Vagina (tissue), 2 donors: ENCODE measurements around the gene CD22. TPM values are rescaled to one million over a fixed set of nuclear protein-coding genes. Genes with fewer than 3 reads are reported as not detected.
"Not testable (repeated sequence)": the region's sequence is repeated elsewhere in the genome, so short reads cannot be mapped to it uniquely, and the experiment has no call there.

ENCODE experiments used
- DNase-seq, 2 donors: peaks; one replicate each; pipeline ENCODE4 v3.0.0-alpha.2; 2017; ENCODE audit errors: extremely low spot score in 2 of 2
- H3K27ac ChIP-seq: fragments of 200-600 bp; sonication (generic); one replicate; pipeline ENCODE4 v1.5.1; 2019
- H3K27me3 ChIP-seq: fragments of 200-600 bp; sonication (generic); one replicate; pipeline ENCODE4 v1.5.1; 2019
- H3K36me3 ChIP-seq, 2 donors: fragments of 200-600 bp; sonication (generic); one replicate each; pipeline ENCODE4 v1.5.1; 2017 to 2019
- H3K4me1 ChIP-seq: fragments of 200-600 bp; sonication (generic); one replicate; pipeline ENCODE4 v1.5.1; 2019
- H3K4me3 ChIP-seq, 2 donors: fragments of 200-600 bp; sonication (generic); 1 replicate in 1 of 2; 2 replicates in 1 of 2; pipeline ENCODE4 v1.5.1; 2016 to 2019
- H3K9me3 ChIP-seq: fragments of 200-600 bp; sonication (generic); one replicate; pipeline ENCODE4 v1.5.1; 2019
- POLR2A ChIP-seq, 2 donors: fragments of 450-650 bp; IDR thresholded peaks; one replicate each; pipeline ENCODE4 v1.6.1; 2017; ENCODE audit warnings: antibody characterized with exemption in 2 of 2, mild to moderate bottlenecking in 2 of 2, moderate library complexity in 2 of 2
- POLR2AphosphoS5 ChIP-seq, 2 donors: sonication (generic); formaldehyde crosslinking; IDR thresholded peaks; one replicate each; pipeline ENCODE4 v1.9.0; 2017; ENCODE audit warnings: antibody characterized with exemption in 2 of 2, mild to moderate bottlenecking in 2 of 2, low read depth in 1 of 2; ENCODE audit not compliant: insufficient read depth in 1 of 2
- intact Hi-C: fragments of 100-400 bp; cut with DNase I; formaldehyde crosslinking; loops from one replicate; pipeline ENCODE4 v1.15.1; 2023
- total RNA-seq: library from RNA; depleted of rRNA; stranded (reverse); fragments of >200 nt; gene quantifications from one replicate; pipeline ENCODE4 v1.2.3, GENCODE V29; 2016
- TF ChIP-seq, protein P1 (sequence below), 3 experiments: fragments of 450-650 bp in 2 of 3; fragments of 200-600 bp in 1 of 3; sonication (generic) in 1 of 3; IDR thresholded peaks; one replicate each; pipeline ENCODE4 v1.5.1; 2017 to 2019; ENCODE audit warnings: antibody characterized with exemption in 3 of 3, mild to moderate bottlenecking in 2 of 3, moderate library complexity in 2 of 3

Gene CD22
- total RNA-seq, 1 donor from 2014 or later, result 7.6 TPM

DNA sequence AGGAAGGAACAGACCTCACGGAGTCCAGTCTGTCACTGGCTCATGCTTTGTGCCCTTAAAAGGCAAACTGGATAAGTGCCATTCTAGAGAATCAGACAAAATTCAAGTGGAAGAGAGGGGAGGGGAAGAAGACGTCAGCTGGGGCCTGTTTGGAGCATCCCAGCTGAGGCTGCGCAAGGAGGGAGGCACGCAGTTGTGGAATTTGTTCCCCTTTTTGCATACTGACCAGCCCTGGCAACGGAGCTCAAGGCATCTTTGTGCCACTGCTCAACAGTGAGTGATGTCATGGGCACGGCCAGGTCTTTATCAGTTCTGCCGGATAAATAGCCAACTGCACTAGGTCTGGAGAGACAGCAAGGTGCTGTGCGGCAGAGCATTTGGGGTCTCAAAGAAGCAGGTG, 41.7 kb downstream of the CD22 start, which contains the start of gene GPR42:
Gene GPR42 (plus strand): TSS at position 347 of the 400 bp plus-strand sequence. CDS start 292 bp downstream, outside the sequence.
- Histone ChIP-seq H3K4me1 (no peaks in the 10 kb centered on the region), H3K9me3 (no peaks in the 10 kb centered on the region), H3K36me3 (no peaks in the 10 kb centered on the region), H3K4me3 (no peak within 1 kb of the TSS), H3K27ac (no peak within 1 kb of the TSS), H3K27me3 (no peaks in the 10 kb centered on the region)
- TF ChIP-seq POLR2AphosphoS5 (IDR thresholded peaks at IDR 0.05; ENCODE audit: insufficient read depth in 1 of 2, low read depth in 1 of 2) (no peak), POLR2A (IDR thresholded peaks at IDR 0.05) (no peak)
- TF ChIP-seq, protein P1, sequence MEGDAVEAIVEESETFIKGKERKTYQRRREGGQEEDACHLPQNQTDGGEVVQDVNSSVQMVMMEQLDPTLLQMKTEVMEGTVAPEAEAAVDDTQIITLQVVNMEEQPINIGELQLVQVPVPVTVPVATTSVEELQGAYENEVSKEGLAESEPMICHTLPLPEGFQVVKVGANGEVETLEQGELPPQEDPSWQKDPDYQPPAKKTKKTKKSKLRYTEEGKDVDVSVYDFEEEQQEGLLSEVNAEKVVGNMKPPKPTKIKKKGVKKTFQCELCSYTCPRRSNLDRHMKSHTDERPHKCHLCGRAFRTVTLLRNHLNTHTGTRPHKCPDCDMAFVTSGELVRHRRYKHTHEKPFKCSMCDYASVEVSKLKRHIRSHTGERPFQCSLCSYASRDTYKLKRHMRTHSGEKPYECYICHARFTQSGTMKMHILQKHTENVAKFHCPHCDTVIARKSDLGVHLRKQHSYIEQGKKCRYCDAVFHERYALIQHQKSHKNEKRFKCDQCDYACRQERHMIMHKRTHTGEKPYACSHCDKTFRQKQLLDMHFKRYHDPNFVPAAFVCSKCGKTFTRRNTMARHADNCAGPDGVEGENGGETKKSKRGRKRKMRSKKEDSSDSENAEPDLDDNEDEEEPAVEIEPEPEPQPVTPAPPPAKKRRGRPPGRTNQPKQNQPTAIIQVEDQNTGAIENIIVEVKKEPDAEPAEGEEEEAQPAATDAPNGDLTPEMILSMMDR (IDR thresholded peaks at IDR 0.05), result no peak
- DNase-seq, result no peak
- intact Hi-C loops, result no loop called here

DNA sequence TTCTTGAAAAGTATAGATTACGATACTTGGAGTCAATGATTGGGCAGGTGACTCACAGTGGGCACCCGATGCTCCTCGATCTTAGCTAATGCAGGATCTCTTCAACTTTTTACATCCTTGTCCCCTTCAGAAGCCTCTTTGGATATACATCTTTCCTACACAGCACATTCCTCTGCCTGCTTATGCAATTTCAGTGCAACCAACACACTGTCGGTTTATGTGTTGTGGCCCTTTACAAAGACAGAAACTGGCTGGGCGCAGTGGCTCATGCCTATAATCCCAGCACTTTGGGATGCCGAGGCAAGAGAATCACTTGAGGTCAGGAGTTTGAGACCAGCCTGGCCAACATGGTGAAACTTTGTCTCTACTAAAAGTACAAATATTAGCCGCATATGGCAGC, 44.5 kb downstream of the CD22 start:
- TF ChIP-seq POLR2A (IDR thresholded peaks at IDR 0.05) (no peak), POLR2AphosphoS5 (IDR thresholded peaks at IDR 0.05; ENCODE audit: insufficient read depth in 1 of 2, low read depth in 1 of 2) (no peak)
- TF ChIP-seq, protein P1 (IDR thresholded peaks at IDR 0.05), result no peak
- intact Hi-C loops, result no loop called here
- DNase-seq, result no peak
- no peaks in the 10 kb centered on the region for H3K9me3 ChIP-seq
- no peaks in the 10 kb centered on the region for H3K27me3 ChIP-seq
- no peak overlapping the region for H3K4me3 ChIP-seq
- H3K4me1 ChIP-seq, result no peaks in the 10 kb centered on the region
- H3K36me3 ChIP-seq, result no peaks in the 10 kb centered on the region
- H3K27ac ChIP-seq, result no peak overlapping the region

DNA sequence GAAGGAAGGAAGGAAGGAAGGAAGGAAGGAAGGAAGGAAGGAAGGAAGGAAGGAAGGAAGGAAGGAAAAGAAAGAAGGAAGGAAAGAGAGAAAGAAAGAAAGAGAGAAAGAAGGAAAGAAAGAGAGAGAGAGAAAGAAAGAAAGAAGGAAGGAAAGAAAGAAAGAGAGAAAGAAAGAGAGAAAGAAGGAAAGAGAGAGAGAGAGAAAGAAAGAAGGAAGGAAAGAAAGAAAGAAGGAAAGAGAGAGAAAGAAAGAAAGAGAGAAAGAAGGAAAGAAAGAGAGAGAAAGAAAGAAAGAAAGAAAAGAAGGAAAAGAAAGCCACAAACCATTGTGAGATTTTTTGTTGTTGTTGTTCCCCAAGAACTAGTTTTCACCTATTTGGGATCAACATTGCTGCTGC, 45.0 kb downstream of the CD22 start:
- H3K36me3 ChIP-seq, H3K27ac ChIP-seq, intact Hi-C loops, DNase-seq, H3K27me3 ChIP-seq, H3K4me3 ChIP-seq, H3K4me1 ChIP-seq, H3K9me3 ChIP-seq: not testable (repeated sequence)

DNA sequence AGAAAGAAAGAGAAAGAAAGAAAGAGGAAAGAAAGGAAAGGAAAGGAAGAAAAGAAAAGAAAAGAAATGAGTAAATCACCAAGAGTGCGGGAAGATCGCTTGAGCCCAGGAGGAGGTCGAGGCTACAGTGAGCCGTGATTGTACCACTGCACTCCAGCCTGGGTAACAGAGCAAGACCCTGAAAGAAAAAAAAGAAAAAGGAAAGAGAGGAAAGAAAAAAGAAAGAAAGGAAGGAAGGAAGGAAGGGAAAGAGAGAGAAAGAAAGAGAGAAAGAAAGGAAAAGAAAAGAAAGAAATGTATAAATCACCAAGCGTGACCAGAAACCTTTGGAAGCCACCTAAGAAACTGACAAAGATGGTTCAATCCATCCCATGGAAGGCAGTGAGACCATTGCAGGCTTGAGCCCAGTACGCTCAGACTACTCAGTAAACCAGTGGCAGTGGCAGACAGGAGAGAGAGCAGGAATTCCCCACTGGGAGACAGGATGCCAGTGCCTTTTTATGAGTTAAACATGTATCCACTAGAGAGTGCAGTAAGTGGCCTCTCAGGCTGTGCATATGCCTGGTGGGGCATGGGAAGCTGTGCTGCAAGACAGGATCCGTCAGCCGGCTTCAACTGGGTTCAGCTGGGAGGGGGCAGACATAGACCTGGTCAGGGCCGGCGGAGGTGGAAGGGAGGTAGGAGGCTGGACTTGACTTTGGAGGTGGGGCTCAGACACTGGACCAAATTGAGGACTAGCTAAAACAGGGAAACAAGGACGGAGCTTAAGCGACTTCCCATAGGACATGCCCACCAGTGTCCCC, 46.7 kb downstream of the CD22 start:
- intact Hi-C loops, result no loop called here
- H3K9me3 ChIP-seq, result no peaks in the 10 kb centered on the region
- DNase-seq, result peak in 1 of 2 donors; percentile 40
- H3K27ac ChIP-seq, result no peak overlapping the region
- H3K36me3 ChIP-seq, result no peaks in the 10 kb centered on the region
- H3K4me1 ChIP-seq, result no peaks in the 10 kb centered on the region
- TF ChIP-seq, protein P1 (IDR thresholded peaks at IDR 0.05), result no peak
- TF ChIP-seq POLR2A (IDR thresholded peaks at IDR 0.05) (no peak), POLR2AphosphoS5 (IDR thresholded peaks at IDR 0.05; ENCODE audit: insufficient read depth in 1 of 2, low read depth in 1 of 2) (no peak)
- H3K4me3 ChIP-seq, result no peak overlapping the region
- no peaks in the 10 kb centered on the region for H3K27me3 ChIP-seq

DNA sequence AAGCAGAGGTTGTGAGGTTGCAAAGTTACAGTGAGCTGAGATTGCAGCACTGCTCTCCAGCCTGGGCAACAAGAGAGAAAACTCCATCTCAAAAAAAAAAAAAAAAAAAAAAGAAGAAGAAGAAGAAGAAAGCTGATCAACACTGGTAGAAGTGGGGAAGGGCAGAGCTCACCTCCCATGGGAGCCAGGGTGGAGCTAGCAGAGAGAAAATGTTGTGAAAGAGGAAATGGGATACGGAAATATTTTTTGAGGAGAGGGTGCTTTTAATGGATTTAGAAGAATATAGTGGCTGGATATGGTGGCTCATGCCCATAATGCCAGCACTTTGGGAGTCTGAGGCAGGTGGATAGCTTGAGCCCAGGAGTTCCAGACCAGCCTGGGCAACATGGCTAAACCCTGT, 48.7 kb downstream of the CD22 start:
- H3K4me1 ChIP-seq, result no peaks in the 10 kb centered on the region
- TF ChIP-seq POLR2AphosphoS5 (IDR thresholded peaks at IDR 0.05; ENCODE audit: insufficient read depth in 1 of 2, low read depth in 1 of 2), result no peak
- TF ChIP-seq POLR2A (IDR thresholded peaks at IDR 0.05), result no peak
- TF ChIP-seq, protein P1 (IDR thresholded peaks at IDR 0.05), result no peak
- no peak overlapping the region for H3K4me3 ChIP-seq

More for the DNA sequence above, 48.7 kb downstream of the CD22 start:
- Histone ChIP-seq H3K9me3 (no peaks in the 10 kb centered on the region), H3K36me3 (no peaks in the 10 kb centered on the region), H3K27ac (no peak overlapping the region), H3K27me3 (no peaks in the 10 kb centered on the region)
- DNase-seq, result peak in 1 of 2 donors; percentile 4
- intact Hi-C loops, result no loop called here
